ENCODE measurements around the gene RPS23. TPM values are rescaled to one million over a fixed set of nuclear protein-coding genes. Genes with fewer than 3 reads are reported as not detected.

The RPS23 gene
- 1,000 to 10,000 TPM; 2,219 to 4,080 (median 3,440) TPM for total RNA-seq

DNA sequence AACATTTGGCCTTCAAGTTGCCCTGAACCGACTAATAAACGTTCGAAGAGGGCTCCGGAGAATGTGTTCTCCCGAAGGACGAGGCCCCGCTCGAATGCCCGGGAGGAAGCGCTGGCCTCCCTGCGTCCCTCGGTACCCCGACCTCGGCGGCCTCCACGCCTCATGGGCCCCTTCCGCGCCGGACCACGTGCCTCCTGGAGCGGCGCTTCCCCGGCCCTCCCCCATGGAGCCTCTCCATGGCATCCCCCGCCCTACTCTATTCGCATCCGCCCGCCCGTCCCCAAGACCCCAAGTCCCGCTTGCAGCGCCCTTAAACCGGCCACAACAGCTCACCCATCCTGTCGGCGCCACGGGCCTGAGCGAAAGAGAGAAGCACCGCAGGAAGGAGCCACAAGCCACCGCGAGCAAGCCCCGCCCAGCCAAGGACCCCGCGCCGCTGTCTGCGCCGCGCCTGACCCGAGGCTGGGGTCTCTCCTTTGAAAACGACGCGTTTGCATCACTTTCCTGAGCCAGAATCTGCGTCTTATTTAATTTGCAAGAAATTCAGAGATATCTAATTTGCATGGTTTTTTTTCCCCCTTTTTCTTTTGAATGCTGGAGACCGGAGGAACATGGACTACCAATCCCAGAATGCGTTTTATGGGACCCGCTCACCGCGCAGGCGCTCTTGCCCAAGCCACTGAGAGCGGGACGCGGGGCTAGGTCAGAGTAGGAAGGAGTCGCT lies at the start of gene RPS23:
Gene RPS23 (minus strand): TSS at position 368 of the 724 bp plus-strand sequence. CDS start 31 bp downstream, at position 337.
- WGBS, 2 donors = 1% methylated on average over 46 to 56 of the region's 60 CpGs
- peak; percentile 90 to 97 for DNase-seq (ENCODE audit: low spot score in 2 of 2)
- H3K4me3 ChIP-seq (ENCODE audit: low read depth, poor library complexity, severe bottlenecking) = peak within 1 kb of the TSS; percentile 61
- intact Hi-C loops (cut with DNase I; ENCODE audit: low total_unique reads) = no loop called here
- no peak for TF ChIP-seq POLR2A (IDR thresholded peaks at IDR 0.05)
- TF ChIP-seq, protein P1, sequence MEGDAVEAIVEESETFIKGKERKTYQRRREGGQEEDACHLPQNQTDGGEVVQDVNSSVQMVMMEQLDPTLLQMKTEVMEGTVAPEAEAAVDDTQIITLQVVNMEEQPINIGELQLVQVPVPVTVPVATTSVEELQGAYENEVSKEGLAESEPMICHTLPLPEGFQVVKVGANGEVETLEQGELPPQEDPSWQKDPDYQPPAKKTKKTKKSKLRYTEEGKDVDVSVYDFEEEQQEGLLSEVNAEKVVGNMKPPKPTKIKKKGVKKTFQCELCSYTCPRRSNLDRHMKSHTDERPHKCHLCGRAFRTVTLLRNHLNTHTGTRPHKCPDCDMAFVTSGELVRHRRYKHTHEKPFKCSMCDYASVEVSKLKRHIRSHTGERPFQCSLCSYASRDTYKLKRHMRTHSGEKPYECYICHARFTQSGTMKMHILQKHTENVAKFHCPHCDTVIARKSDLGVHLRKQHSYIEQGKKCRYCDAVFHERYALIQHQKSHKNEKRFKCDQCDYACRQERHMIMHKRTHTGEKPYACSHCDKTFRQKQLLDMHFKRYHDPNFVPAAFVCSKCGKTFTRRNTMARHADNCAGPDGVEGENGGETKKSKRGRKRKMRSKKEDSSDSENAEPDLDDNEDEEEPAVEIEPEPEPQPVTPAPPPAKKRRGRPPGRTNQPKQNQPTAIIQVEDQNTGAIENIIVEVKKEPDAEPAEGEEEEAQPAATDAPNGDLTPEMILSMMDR (IDR thresholded peaks at IDR 0.05) = no peak

DNA sequence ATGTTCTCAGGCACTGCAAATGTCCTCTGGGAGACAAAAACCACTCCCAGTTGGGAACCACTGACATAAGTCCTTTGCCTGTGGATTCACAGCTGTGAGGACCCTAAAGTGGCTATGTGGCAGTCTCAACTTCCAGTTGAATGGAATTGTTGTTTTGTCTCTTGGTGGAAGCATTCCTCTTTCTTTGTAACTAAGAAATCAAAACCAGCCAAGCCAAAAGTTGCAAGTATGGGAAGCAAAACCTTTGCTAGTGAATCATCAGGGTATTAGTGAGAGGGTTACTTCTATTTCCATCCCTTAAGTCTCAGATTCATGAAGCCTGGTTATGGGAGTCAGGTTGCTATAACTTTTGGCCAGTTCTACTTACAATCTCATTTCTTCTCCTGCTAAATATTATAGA lies 49.8 kb upstream of the RPS23 start:
- no peak for TF ChIP-seq POLR2A (IDR thresholded peaks at IDR 0.05)
- TF ChIP-seq, protein P1 (IDR thresholded peaks at IDR 0.05) = no peak
- no peak for DNase-seq (ENCODE audit: low spot score in 2 of 2)
- no peak overlapping the region for H3K4me3 ChIP-seq (ENCODE audit: low read depth, poor library complexity, severe bottlenecking)
- intact Hi-C loops (cut with DNase I; ENCODE audit: low total_unique reads) = no loop called here

DNA sequence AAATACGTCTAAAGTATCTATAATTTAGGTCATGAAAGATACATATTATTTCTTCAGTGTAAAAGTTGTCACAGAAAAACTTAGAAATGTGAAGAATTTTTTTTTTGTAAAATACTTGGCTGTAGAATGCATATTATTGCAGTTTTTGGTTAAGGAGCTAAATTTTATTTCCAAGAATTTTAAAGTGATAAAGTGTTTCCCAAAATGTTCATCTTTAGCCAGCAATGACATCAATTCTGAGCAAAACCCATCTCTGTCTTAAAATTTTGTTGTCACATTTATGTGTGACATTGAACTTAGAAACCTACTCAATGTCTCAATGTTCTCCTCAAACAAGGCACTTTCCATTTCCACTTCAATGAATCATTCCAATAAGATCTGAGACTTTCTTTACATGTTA lies 47.8 kb upstream of the RPS23 start:
- no peak overlapping the region for H3K4me3 ChIP-seq (ENCODE audit: low read depth, poor library complexity, severe bottlenecking)
- intact Hi-C loops (cut with DNase I; ENCODE audit: low total_unique reads) = no loop called here
- DNase-seq (ENCODE audit: low spot score in 2 of 2) = no peak
- WGBS, 2 donors = 62 to 80% methylated on average over 1 of the region's 1 CpG
- no peak for TF ChIP-seq POLR2A (IDR thresholded peaks at IDR 0.05)
- TF ChIP-seq, protein P1 (IDR thresholded peaks at IDR 0.05) = no peak

DNA sequence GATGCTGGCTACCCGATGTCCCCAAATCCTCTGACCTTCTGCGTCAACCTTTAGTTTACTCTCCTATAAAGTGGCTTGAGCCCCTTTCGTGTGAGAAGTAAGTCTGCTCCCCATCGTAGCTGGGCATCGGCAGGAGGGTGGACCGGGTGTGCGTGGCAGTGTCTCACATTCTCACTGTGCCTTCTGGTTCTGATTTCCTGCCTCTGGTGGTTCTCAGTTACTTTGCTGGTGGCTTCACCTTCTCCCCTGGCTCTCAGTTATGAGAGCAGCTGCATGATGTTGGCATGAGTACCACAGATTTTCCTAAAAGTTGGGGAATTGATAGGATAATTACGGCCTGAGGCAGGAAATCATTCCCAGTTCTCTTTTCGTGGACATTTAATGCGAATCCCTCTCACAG lies 47.0 kb upstream of the RPS23 start:
- WGBS, 2 donors = 67 to 70% methylated on average over 10 of the region's 10 CpGs
- no peak overlapping the region for H3K4me3 ChIP-seq (ENCODE audit: low read depth, poor library complexity, severe bottlenecking)
- DNase-seq (ENCODE audit: low spot score in 2 of 2) = no peak
- intact Hi-C loops (cut with DNase I; ENCODE audit: low total_unique reads) = no loop called here
- no peak for TF ChIP-seq POLR2A (IDR thresholded peaks at IDR 0.05)

DNA sequence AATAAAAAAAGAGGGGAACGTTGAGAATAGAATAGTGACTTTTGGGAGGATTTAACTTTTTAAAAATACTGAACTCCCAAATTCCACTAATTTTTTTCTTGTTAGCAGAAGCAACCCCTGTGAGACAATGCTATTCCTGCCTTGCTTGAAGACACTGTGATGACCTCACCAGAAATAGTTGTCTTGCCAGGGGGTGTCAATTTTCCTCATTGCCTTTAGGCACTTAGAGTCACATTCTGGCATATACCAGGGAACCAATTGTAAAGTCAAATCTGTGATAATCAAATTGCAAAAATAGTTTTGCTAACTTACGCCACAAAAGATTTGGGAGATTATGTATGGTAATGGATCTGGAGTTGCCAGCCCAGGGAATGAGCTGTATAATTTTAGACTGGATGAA lies 42.8 kb upstream of the RPS23 start:
- no peak for TF ChIP-seq POLR2A (IDR thresholded peaks at IDR 0.05)
- TF ChIP-seq, protein P1 (IDR thresholded peaks at IDR 0.05) = no peak
- intact Hi-C loops (cut with DNase I; ENCODE audit: low total_unique reads) = no loop called here
- 52 to 67% methylated on average over 2 of the region's 2 CpGs for WGBS, 2 donors

DNA sequence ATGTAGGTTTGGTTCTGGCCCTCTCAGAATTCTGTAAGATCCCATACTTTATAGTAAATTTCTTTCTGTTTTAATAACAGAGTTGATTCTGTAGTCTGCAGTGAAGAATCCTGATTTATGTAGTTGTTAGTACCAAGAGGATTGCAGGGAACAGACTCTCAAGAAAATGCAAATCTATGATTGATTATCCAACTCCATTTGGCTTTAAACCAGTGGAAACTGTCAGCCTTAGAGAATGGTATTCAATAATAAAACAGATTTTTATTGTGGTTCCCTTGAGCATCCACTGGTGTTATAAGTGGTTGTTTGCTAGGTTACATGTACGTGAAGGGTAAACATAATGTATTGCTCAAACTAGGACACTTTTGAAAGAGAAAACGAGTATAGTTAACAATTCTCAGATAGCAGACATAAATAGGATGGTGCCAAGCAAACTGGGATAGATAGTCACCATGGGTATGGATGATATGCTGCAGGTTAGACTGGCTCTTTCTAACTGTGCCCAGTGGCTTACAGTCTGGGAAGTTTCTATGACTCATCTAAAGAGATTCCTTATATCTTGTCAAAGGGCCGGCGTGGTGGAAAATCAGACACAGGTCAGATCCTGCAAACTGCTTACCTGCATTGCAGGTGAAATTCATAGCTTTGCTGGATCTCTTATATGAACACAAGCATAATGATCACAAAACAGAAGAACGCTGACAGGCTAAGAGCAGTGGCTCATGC lies 41.7 kb upstream of the RPS23 start:
- no peak overlapping the region for H3K4me3 ChIP-seq (ENCODE audit: low read depth, poor library complexity, severe bottlenecking)
- 58 to 69% methylated on average over 5 of the region's 5 CpGs for WGBS, 2 donors
- DNase-seq (ENCODE audit: low spot score in 2 of 2) = no peak
- intact Hi-C loops (cut with DNase I; ENCODE audit: low total_unique reads) = no loop called here
- TF ChIP-seq, protein P1 (IDR thresholded peaks at IDR 0.05) = no peak
- no peak for TF ChIP-seq POLR2A (IDR thresholded peaks at IDR 0.05)

More for the DNA sequence above, 42.8 kb upstream of the RPS23 start:
- H3K4me3 ChIP-seq (ENCODE audit: low read depth, poor library complexity, severe bottlenecking) = no peak overlapping the region
- DNase-seq (ENCODE audit: low spot score in 2 of 2) = no peak
